HG02852 (cell line): ENCODE measurements around the gene NEDD4.
"Not testable (repeated sequence)": the region's sequence is repeated elsewhere in the genome, so short reads cannot be mapped to it uniquely, and the experiment has no call there.

Source experiments
- ATAC-seq: cut with Tn5 transposase; IDR thresholded peaks from one replicate; pipeline ENCODE4 v1.9.1; 2021; ENCODE audit warnings: mild to moderate bottlenecking, moderate library complexity; ENCODE audit not compliant: unreplicated experiment

Gene NEDD4

DNA sequence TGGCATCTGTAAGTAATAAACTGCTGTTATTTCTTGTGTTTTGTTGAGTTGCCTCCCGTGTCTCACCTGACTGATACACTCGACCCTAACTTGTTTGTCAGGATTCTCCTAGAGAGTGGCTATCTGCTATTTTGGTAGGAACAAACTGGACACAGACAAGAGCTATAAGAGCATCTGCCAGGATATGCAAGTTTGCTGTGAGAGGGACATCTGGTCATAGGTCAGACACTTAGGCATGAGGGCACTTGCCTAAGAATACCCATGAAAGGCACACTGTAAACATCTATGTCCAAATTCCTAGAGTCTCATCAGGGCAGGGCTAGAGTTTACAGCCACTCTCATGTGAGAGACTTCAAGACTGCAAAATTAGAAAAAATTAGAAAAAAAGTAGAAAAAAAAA, 32.5 kb downstream of the NEDD4 start:
- no peak for ATAC-seq

DNA sequence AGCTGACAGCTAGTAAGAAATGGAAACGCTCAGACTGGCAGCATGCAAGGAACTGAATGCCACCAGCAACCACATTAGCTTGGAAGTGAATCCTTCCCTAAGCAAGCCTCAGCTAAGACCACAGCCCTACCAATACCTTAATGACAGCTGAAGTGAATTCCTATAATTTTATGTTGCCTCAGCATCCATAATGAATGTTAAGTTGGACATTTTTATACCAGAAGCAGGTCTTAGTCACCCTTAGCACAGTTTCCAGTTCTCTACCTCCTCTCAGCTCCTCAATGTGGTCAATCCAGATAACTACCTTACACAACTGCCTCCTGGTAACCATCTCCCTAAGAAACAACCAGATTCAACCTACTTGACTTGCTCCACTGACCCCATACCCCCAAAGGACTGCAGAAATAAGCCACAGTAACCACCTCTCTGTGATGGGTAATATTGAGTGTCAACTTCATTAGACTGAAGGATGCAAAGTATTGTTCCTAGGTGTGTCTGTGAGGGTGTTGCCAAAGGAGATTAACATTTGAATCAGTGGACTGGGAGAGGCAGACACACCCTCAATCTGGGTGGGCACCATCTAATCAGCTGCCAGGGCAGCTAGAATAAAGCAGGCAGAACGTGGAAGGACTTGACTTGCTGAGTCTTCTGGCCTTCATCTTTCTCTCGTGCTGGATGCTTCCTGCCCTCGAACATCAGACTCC, 33.5 kb downstream of the NEDD4 start:
- no peak for ATAC-seq

DNA sequence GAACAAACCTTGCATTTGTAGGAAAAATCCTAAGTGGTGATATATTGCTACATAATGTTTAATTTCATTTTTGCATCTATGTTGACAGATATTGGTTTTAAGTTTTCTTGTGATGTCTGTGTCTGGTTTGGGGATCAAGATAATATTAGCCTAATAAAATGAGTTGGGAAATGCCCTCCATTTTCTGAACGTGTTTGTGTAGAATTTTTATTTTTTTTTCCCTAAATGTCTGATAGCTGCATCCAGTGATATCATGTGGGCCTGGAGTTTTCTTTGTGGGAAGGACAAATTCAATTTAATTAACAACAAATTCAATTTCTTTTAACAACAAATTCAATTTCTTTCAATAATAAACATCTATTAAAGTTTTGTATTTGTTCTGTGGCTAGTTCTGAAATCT, 35.1 kb downstream of the NEDD4 start:
- ATAC-seq: no peak

DNA sequence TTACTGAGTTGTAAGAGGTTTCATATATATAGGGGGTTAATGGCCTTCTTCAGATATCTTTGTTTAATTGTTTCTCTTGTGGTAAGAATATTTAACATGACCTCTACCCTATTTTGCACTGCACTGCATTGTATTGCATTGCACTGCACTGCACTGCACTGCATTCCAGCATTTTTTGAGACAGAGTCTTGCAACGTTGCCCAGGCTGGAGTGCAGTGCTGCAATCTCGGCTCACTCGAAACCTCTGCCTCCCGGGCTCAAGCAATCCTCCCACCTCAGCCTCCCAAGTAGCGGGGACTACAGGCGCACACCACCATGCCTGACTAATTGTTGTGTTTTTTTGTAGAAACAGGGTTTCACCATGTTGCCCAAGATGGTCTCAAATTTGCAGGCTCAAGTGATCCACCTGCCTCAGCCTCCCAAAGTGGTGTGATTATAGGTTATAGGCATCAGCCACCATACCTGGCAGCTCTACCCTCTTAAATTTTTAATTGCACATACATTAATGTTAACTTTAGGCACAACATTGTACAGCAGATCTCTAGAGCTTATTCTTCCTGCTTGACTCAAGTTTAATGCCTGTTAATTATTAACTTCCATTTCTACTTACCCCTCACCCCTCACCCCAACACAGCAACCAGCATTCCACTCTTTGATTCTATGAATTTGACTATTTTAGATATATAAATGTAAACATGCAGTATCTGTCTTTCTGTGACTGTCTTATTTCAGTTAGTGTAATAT, 38.4 kb downstream of the NEDD4 start:
- ATAC-seq: no peak

DNA sequence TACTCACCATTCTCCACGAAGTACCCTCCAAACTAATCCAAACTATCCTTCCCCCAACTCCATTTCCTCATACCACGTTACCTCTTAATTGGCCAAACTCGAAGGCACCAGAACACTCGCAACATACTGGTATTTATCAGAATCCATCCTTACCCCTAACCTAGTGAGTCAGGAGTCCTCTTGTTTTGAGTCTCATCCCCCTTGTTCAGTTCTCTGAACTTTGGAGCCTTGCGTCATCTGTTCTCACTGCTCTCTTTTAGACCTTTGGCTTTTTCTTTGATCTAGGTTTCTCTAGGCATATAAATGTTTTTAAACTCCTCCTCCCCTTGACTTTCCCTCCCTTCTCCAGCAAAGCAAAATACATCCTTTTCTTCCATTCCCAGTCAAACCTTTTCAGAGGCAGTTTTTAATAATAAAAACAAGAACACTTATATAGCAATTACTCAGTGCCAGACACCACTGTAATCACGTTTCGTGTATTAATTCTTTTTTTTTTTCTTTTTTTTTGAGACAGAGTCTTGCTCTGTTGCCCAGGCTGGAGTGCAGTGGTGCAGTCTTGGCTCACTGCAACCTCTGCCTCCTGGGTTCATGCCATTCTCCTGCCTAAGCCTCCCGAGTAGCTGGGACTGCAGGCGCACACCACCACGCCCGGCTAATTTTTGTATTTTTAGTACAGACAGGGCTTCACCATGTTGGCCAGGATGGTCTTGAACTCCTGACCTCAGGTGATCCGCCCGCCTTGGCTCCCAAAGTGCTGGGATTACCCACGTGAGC, 40.7 kb downstream of the NEDD4 start:
- not testable (repeated sequence) for ATAC-seq

DNA sequence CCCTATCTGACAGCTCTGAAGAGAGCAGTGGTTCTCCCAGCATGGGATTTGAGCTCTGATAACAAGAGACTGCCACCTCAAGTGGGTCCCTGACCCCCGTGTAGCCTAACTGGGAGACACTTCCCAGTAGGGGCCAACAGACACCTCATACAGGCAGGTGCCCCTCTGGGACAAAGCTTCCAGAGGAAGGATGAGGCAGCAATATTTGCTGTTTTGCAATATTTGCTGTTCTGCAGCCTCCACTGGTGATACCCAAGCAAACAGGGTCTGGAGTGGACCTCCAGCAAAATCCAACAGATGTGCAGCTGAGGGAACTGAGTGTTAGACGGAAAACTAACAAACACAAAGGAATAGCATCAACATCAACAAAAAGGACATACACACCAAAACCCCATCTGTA, 48.8 kb downstream of the NEDD4 start:
- not testable (repeated sequence) for ATAC-seq

DNA sequence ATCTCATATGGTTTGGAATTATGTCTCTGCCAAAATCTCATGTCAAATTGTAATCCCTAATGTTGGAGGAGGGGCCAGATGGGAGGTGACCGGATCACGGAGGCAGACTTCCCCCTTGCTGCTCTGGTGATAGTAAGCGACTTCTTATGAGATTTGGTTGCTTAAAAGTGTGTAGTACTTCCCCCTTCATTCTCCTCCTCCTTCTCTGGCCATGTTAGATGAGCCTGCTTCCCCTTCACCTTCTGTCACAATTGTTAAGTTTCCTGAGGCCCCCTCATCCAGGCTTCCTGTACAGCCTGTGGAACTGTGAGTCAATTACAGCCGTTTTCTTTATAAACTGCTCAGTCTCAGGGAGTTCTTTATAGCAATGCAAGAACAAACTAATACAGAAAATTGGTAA, 51.1 kb downstream of the NEDD4 start:
- ATAC-seq: no peak

DNA sequence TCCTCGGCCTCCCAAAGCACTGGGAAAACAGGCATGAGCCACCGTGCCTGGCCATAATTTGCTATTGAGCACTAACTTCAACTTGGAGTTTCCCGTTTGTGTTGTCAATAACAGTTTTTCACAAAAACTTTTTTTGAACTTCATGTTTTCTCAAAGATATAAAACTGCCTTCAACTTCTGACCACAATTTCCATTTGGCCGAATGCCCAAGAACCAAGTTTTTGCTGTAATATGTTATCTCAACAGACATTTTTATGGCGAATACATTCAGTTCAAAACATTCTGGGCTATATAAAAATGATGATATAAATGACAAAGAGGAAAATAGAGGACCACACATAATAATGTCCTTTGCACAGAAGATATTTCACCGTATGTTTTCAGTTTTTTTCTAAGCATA, 56.4 kb downstream of the NEDD4 start:
- ATAC-seq: no peak

DNA sequence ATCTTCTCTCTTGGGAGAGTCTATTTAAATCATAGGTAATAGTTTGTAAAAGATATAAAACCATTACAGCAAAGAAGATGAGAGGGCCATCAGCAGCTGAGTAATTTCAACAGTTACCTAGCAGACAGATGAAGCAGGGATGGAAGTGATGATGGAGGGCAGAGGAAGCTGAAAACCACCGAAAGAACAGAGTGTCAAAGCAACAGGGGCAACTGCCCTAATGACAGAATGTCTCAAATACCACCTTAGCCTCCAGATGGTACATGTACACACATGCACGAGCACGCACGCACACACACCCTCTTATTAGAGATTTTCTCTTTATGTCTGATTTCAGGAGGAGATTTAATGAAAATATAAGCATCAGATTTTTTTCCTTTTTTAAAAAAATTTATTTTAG, 64.5 kb downstream of the NEDD4 start:
- ATAC-seq: no peak

DNA sequence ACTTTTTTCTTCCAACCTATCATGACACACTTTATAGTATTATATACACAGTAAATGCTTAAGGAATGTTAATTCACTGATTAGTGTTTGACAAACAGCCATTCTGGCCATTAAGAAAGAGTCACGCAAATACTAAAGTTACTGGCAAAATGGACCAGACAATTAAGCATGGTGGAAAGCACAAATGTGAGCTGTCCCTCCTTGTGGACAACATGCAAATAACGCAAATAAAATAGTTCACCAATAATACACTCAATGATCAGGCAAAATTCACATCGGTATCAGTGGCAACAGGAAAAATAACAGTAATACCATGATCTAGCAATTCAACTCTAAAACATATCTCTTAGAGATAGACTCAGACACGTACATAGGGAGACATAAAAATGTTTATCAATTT, 71.7 kb downstream of the NEDD4 start:
- no peak for ATAC-seq

DNA sequence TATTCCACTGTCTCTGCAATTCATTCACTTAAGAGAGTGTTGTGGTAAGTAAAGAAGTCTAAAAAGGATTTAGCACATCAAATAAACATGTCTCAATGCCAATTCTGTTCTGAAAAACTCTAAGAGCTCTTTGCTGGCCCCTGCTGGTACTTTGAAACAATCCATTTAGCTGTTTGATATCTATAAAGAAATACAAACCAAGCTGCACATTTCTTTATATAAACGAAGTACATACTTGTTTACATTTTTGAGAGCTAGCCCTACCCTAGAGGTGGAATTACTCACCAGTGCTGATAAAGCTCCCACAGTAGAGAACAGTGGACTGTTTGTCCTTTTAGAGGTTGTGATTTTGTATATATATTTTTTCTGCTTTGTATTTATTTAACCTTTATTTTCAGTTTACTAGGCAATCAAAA, 75.5 kb downstream of the NEDD4 start:
- no peak for ATAC-seq

DNA sequence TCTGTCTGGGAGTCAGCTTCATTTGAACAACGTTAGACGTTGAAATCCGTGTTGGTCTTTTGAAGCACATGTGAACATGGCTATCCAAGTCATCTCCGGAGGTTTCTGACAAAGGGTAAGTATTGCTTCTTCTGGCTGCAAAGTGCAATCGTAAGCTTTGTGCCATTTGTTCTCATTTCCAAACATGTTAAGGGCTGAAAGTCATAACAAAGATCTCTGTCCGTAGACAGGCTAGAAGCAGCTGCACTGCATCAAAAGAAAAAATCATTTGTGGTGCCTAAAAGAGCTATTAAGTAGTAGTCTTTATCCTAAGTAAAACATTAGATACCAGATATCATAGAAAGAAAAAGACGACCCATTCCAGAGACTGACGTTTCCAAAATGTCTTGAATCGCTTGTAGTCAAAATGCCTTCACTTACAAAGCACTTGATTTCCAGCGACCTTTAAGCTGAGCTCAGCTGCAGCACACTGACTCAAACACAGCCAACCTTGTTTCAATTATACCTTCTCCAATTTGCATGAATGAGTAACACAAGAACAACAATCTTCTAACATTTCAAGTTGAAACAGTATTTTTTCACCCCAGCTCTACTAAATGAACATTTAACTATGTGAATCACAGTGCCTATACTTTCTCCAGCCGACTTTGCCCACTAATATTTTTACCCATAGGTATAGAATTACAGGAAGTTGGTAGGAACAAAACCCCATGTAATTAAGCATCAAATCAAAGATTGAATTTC, 76.6 kb downstream of the NEDD4 start:
- ATAC-seq: no peak

DNA sequence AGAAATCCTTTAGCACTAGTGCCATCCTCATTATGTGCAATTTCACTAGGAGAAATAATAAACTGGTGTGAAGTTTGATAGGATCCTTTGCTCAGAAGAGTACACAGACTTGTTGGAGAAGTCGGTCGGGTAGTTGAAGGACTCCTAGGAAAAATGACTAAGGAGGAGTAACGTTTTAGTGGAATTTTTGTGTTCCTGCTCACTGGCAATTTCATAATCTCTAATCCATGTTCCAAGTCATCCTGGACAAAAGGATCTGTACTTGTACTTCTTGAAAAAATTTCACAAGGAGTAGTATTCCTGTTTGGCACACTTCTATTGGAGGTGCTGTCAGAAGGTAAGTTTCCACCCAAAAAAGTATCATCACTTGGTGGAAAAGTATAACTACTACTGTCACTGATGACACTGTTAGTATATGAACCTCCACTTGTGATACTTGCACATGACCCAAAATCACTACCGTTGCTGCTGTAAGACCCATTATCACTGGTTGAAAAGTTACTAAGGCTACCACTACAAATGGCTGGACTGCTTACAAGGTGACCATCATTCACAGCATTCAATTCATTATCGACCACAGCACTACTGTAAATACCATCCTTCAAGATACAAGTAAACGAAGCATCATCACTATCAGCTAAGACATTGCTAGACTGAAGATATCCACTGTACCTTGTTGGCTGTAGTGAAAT, 77.4 kb downstream of the NEDD4 start:
- no peak for ATAC-seq

DNA sequence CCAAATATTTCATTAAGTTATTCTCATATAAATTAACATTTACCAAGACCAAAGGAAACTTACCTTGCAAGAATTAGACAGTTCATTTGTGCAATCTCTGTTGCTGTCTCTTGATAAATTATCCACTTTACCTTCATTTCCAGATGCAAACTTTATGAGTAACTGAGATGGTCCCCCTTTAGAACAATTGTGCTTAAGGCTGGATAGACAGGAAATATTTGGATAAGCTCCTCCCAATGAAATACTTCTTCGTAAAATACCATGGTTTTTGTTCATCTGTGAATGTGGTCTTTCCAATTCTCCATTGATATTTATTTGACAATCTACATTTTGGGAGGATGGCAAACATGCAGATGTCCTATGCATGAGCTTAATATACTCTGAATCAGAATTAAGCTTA, 78.2 kb downstream of the NEDD4 start:
- no peak for ATAC-seq

DNA sequence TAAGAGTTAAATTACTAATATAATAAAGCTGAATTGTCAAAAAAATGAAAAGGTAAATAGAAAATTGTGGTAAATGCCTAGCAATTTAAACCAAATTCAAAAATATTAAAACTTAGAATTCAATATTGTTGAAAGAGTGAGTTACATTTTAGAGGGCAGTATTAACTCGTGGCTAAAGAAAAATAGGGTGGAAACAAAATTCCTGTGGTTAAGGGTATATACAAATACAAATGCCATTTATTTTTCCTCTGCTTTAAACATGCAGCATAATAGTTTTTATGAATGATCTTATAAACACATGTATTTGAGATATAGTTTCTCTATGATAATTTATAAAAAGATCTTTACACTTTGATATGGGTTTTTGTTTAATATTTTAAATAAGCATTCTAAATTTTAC, 79.0 kb downstream of the NEDD4 start:
- no peak for ATAC-seq

DNA sequence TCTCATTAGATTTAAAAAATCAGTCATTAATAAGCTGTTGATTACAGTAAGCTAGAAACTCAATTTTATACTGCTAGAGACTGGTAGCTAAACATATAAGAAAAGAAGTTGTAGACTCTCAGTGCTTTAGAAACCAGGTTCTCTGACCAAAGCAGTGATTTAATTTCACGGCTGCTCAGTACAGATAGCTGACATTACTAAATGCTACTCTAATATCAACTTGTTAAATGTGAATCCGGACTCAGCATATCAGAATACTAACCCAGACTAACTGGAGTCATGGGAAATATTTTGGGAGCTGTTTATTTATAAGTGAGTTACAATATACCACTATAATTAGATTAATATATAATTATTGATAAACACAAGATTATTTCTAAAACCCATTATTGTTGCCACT, 80.4 kb downstream of the NEDD4 start:
- no peak for ATAC-seq

DNA sequence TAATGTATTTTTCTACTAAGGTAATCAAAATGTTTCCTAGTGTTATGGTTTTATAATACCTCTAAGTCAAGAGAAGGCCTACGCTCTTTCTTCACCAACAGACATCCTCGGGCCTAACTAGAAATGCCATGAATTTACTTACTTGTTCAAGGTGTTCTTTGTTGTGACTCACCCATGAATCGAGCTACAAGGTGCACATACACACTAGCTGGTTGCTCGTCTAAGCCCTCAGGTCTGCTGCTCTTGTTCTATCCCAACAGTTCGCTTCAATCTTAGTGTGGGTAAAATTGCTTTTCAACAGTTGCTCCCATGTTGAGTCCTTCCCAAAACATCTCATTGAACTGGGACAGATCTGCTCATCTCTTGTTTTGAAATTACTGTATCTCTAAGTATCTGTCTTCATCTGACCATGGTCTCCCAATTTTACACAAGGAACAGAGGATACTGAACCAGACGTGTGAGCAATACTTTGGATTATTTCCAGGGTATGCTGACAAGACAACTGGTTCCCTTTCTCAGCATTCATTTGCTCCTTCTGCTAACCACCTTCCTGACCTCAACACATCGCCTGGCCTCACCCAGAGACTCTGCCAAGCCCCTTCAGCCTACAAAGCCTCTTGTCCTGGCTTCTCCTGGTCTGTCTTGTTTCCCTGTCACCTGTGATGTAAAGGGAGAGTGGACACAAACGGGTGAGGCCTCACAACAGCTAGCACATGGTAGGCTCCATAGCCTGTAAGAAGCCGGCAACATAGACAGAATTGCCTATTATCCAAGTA, 84.2 kb downstream of the NEDD4 start:
- ATAC-seq: no peak

DNA sequence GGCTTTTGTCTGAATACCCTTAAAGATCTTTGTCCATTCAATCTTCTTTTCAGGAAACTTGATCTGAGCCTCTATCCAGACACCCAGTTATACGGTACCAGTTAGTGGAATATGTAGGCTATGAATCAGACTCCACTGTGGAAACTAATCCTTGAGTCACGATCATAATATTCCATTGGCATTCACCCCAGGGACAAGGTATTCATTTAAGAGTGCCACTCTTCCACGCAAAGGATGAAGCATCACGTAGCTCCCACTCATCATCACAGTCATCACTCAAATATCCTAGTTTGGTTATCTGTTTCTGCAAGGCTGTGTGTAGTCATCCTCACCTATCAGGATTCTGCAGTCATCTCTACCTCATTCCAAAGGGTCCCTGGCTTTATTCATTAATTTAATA, 85.6 kb downstream of the NEDD4 start:
- no peak for ATAC-seq

DNA sequence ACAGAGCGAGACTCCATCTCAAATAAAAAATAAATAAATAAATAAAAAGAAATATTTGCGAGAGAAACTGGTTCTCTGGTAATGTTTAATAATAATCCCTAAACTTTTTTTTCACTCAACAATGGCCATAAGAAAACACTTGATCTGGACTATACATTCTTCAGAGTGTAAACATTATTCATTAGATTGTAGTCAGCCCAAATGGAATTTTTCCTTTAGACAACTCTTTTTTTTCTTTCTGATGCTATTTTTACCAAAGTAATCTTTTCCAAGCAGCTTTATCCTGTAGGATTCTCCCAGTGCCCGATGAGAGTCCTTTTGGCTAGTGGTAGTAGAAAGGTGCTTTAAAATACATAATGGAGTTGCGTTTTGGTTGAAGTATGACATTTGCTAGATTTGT, 90.4 kb downstream of the NEDD4 start:
- ATAC-seq: no peak

DNA sequence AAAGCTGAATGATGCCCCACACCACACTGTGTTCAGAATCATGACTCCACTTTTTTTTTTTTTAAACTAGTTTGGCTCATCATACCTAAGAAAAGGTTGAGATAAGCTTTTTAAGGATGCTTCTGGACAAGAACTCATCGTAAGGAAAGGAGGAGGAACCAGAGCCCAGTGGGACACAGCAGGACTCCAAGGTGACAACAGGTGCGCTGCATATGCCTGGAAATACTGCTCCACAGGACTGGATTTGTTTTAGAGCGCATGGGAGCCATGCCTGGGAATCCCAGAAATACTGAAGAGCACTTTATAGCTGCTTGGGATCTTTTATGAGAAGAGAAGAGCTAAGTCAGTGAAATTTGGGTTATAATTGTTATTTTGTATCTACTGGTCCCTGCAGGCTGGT, 93.4 kb downstream of the NEDD4 start:
- no peak for ATAC-seq
